ENCODE data around the gene MPPED1.

MPPED1 gene

GRCh38 chr22:43393132-43393843, 18.5 kb upstream of the MPPED1 start:
- DNase-seq (ENCODE audit: low spot score): no peak

GRCh38 chr22:43393844-43394474, 17.9 kb upstream of the MPPED1 start:
- no peak for DNase-seq (ENCODE audit: low spot score)

DNA sequence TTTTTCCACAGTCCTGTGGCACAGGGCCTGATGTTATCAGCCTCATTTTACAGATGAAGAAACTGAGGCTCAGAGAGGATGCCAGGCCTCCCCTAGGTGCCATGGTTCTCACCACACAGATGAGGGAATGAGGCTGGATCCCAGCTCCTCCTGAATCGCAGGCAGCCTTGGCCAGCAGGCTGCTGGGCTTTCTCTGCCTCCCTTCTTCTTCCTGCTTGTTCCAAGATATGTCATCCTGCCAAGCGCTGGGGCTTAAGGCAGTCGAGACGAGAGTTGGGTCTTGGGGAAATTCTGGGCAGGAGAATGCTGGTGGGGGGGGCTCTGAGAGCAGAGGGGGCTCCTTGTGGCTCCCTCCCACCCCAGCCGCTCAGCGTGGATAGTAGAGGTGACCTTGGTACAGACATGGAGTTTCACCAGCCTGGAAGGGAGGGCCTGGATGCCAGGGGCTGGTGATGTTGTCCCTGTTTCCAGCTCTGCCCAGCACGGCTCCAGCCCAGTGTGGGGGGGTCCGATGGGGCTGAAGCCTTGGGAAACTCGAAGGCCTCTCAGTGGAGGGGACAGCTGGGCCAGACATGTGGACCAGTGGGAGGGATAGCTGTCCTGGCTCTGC, 16.6 kb upstream of the MPPED1 start:
- DNase-seq (ENCODE audit: low spot score): no peak

DNA sequence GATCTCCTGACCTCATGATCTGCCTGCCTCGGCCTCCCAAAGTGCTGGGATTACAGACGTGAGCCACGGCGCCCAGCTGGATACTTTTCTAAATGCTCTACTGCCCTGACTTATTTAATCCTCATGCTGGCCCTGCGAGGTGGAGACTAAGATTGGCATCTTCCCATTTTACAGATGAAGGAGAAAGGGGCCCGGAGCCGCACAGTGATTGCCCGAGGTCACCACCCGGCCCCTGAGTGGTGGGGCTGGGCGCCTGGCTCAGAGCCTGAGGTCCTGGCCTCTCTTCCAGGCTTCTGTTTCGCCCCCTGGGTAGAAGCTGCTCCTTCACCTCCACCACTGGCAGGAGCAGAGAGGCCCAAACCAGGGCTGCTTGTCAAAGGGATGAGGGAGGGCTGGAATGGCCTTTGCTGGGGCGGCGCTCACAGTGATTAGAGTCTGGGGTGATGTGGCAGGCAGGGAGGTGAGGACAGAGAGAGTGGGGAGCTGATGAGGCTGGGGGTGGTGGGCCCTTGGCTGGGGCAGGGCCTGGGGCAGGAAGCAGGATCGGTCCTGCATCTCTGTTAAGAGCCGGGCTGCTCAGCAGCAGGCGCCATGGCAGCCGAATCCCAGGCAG, 15.4 kb upstream of the MPPED1 start:
- no peak for DNase-seq (ENCODE audit: low spot score)

DNA sequence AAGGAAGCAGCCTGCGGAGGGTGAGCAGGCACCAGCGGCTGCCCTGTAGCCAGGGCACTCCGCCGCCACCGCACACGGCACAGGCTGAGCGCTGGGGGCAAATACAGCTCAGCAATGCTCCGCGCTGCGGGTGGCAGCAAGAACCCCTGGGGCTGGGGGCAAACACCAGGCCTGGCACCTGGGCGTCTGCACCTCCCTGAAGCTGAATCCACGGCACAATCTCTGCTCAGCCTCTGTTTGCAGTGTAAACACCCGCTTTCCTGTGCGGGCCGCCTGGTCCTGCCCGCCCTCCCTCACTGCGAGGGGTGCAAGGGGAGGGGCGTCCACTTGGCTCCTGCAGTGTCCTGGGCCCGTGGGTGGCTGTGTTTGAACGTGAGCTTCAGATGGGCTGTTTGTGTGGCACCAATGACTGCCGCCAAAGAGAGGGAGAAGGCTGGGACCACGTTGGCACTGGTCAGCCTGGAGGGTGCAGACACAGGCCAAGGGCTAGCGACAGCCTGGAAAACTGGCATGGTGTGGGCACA, 14.8 kb upstream of the MPPED1 start:
- no peak for DNase-seq (ENCODE audit: low spot score)

DNA sequence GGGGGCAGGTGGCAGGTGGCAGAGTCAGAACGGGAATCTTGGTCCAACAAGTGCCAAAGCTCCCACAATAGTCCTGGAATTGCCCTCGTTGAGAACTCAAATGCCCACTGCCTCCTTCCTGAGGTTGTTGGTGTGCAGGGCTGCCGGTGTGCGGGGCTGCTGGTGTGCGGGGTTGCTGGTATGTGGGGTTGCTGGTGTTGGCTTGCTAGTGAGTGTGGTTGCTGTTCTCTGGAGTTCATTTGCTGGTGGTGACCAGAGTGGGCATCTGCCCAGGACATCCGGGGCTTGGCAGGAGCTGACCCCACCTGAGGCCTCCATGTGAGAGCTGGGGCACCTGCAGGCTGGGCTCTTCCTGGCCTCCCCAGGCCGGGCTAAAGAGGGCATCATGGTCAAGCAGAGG, 14.0 kb upstream of the MPPED1 start:
- no peak for DNase-seq (ENCODE audit: low spot score)

GRCh38 chr22:43398246-43398645, 13.6 kb upstream of the MPPED1 start:
- no peak for DNase-seq (ENCODE audit: low spot score)

DNA sequence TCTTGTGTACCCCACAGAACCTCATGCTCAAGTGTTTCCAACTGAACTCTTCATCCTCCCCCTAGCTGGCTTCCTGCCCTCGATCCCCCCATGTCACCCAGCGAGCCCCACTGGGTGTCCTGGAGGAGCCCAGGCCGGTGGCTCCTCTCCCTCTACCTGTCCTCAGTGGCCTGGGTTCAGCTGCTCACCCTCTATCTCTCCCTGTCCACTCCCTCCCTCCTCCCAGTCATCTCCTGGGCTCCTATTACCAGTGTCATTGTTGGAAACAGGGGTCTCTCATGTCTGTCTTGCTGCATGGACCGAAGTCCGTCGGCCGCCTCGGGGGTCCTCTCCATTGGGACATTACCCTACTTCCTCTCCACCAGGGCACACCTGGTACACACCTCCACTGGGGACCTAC, 12.9 kb upstream of the MPPED1 start:
- no peak for DNase-seq (ENCODE audit: low spot score)

DNA sequence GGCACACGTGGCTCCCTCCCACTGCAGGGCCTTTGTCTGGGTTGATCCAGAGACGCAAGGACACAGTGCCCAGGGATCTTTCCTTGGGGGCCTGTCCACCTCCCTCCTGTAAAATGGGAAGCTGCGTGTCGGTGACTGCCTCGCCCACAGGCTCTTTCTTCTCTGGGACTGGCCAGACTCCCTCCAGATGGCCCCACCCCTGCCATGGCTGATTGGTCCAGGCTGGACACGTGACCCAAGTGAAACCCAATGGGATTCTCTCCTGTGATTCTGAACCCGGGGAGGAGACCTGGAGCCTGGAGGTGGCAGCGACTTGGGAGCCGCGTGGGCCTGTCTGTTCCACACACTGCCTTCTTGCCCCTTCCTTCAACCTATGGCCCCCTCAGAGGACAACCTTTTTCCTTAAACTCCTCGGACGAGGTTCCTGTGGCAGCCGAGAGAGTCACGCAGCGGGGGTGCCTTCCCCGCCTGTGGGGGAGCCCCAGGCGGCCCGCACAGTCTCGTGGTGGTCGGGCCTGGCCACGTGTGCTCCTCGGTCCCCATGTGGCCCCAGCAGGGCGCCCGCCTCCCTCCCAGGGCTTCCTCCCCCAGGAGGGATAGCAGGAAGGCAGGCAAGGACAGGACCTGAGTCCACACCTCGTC, 12.4 kb upstream of the MPPED1 start:
- no peak for DNase-seq (ENCODE audit: low spot score)

DNA sequence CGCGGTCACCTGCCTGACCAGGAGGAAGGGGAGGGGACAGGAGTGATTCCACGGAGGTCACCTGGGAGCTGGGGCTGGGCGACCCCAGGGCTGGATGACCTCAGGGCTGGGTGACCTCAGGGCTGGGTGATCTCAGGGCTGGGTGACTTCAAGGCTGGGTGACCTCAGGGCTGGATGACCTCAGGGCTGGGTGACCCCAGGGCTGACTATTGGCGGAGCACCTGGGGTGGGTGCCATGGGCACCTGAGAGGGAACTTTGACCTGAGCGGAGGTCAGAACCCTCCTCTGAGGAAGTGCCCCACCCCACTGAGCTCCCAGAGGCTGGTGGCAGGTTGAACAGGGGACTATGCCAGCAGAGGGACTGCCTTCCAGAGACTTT, 11.8 kb upstream of the MPPED1 start:
- DNase-seq (ENCODE audit: low spot score): no peak

GRCh38 chr22:43400449-43400848, 11.4 kb upstream of the MPPED1 start:
- DNase-seq (ENCODE audit: low spot score): no peak

DNA sequence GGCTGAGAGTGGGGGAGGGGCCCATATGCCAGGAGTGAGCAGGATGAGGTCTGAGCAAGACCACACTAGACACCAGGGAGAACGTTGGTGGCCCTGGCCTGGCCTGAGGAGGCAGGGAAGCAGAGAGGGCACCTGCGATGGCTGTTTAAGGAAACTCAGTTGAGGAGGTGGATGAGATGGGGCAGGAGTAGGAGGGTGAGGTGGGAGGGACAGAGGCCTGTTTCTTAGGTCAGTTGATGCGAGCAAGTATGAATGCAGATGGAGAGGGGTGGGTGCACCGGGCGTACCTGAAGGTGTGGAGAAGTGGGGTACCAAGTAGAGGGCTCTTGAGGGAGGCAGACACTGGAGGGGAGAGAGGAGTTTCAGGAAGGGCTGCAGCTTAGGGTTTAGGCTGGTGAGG, 10.6 kb upstream of the MPPED1 start:
- no peak for DNase-seq (ENCODE audit: low spot score)

- DNase-seq (ENCODE audit: low spot score): no peak
These were observed 10.2 kb upstream of the MPPED1 start for GRCh38 chr22:43401661-43402060.

DNA sequence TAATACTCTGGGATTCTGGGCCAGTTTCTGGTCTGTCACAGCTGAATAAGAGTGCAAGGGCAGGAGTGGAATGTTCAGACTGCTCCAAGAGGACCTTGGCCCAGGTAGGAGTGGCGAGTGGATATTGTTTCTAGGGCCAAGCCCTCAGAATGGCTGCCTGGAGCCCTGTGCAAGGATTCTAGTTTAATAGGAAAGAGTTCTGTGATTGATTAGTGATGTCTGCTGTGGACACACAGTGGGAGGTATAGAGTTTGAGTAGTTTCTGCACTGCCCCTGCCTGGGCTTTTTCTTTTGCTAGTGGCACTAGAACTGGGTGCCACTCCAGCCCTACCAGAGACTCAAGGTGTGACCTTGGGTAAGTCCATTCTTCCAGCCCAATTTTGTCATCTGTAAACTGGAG, 9.7 kb upstream of the MPPED1 start:
- no peak for DNase-seq (ENCODE audit: low spot score)

DNA sequence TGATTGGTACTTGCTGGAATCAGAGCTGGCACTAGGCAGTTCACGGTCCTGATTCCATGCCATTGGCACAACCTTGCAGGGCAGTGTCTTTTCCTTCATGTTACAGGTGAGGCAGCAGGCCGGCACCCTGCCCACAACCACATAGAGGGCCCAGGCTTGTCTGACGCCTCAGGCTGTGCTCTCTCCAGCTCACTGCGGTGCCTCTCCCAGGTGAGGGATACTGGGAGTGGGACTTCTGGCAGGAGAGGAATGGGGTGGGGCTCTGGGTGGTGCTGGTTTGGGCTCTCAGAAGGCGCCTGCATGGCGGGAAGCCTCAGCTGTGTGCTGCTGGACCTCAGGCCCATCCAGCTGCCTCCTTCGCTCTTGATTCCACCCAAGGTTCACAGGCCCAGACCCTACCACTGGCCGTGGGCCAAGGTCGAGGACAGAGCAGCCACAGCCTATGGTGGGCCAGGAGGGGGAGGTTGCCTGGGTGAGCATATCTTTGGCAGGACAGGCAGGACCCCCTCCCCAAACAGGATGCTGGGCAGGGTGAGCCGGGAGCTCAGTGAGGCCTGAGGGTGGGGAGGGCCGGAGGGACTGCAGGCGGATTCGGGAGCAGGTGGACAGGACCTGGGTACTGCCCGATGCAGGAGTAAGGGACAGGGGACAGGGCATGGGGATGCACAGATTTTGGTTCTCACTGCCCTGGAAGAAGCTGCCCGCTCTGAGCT, 7.0 kb upstream of the MPPED1 start:
- DNase-seq (ENCODE audit: low spot score): no peak

GRCh38 chr22:43406186-43406790, 5.5 kb upstream of the MPPED1 start:
- DNase-seq (ENCODE audit: low spot score): no peak

DNA sequence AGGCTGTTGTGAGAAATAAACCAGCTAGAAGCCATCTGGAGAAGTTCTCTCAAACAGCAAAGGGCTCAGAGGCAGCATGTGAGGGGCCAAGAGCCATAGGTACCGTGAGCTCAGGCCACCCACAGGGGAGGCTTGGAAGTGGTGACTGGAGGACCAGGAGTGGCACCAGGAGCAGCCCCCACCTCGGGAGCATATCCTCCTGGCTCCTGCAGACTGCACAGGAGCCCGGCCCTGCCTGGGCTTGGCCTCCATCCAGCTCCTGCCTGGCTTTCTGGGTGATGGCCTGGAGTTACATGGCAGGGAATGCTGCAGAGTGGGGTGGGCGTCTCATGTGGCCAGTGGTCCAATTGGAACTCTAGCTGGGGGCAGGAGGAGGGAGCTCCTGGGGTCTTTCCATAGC, 4.2 kb upstream of the MPPED1 start:
- no peak for DNase-seq (ENCODE audit: low spot score)

DNA sequence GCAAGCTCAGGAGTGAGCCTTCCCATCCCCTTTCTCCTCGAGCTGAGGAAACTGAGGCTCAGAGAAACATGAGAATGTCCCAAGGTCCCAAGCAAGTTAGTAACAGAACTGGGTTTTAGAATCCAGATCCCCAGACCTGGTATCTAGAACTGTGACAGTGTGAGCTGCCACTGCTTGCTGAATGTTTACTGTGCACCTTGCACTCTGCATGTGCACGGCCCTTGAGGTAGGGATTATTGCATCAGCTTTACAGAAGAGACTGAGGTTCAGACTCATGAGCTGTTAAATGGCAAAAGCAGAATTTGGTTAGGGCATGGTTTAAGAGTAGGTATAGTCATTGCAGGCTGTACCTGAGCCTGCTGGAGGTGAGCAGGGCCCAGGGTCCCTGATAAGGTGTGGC, 3.8 kb upstream of the MPPED1 start:
- DNase-seq (ENCODE audit: low spot score): no peak

DNA sequence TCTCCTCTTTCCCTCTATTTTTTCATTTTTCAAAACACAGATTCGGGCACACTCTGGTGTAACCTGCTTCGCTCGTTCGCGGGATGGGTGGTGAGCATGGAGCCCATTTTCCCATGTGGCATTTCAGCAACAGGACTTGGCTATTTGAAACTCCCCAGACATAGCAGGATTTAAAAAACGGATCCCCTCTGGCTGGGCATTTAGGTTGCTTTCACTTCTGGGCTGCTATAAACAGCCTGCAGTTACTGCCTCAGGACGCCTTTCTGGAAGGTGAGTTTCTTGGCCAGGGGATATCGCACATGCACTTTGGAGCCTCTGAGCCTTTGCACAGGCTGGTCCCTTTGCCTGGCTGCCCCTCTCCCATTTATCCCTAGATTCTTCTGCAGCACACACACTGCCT, 2.8 kb upstream of the MPPED1 start:
- no peak for DNase-seq (ENCODE audit: low spot score)

- no peak for DNase-seq (ENCODE audit: low spot score)
These were observed 2.0 kb upstream of the MPPED1 start for GRCh38 chr22:43409800-43410199.

All from putamen (tissue), 1 donor.